Right lobe of liver (tissue), 6 donors: ENCODE results near the gene BCL2. TPM values are rescaled to one million over a fixed set of nuclear protein-coding genes. Genes with fewer than 3 reads are reported as not detected.

Experiments
- ATAC-seq, 4 donors: fragments of 200-7000 bp; cut with Tn5 transposase; one replicate each; pipeline ENCODE4 v1.9.1; 2020; ENCODE audit warnings: mild to moderate bottlenecking in 4 of 4, moderate library complexity in 4 of 4
- DNase-seq, 3 donors: peaks; one replicate each; pipeline ENCODE4 v3.0.0-alpha.2; 2020
- H3K27ac ChIP-seq, 3 donors: fragments of 200-600 bp; one replicate each; pipeline ENCODE4 v1.8.0; 2022
- H3K27me3 ChIP-seq, 2 donors: fragments of 200-600 bp; one replicate each; pipeline ENCODE4 v1.8.0; 2022
- H3K36me3 ChIP-seq, 4 donors: fragments of 200-600 bp; sonication (generic) in 1 of 4; one replicate each; pipeline versions ENCODE4 v1.5.1 to v1.8.0; 2017 to 2022; ENCODE audit warnings: control low read depth in 1 of 4
- H3K4me1 ChIP-seq, 4 donors: fragments of 200-600 bp; sonication (generic) in 1 of 4; one replicate each; pipeline versions ENCODE4 v1.5.1 to v1.8.0; 2017 to 2022; ENCODE audit warnings: control low read depth in 1 of 4
- H3K4me3 ChIP-seq, 3 donors: fragments of 200-600 bp; one replicate each; pipeline ENCODE4 v1.8.0; 2022
- H3K9me3 ChIP-seq, 4 donors: fragments of 200-600 bp; sonication (generic) in 1 of 4; one replicate each; pipeline versions ENCODE4 v1.5.1 to v1.8.0; 2017 to 2022; ENCODE audit warnings: control low read depth in 1 of 4
- CTCF ChIP-seq, 4 donors: fragments of 200-600 bp in 3 of 4; fragments of 450-650 bp in 1 of 4; IDR thresholded peaks; one replicate each; pipeline versions ENCODE4 v1.5.1 to v1.8.0; 2016 to 2022; ENCODE audit warnings: antibody characterized with exemption in 4 of 4, mild to moderate bottlenecking in 2 of 4
- POLR2A ChIP-seq: fragments of 450-650 bp; IDR thresholded peaks from one replicate; pipeline ENCODE4 v1.6.1; 2017; ENCODE audit warnings: antibody characterized with exemption, mild to moderate bottlenecking
- WGBS: methylation state at CpG from one replicate; pipeline ENCODE4 v1.1.6; 2018; ENCODE audit warnings: low coverage, low lambda C conversion rate; ENCODE audit not compliant: insufficient coverage; ENCODE audit errors: missing lambda C conversion rate; 5-methylcytosine and 5-hydroxymethylcytosine counted together
- intact Hi-C, 2 donors: fragments of 100-400 bp; cut with DNase I; formaldehyde crosslinking; loops; one replicate each; pipeline versions ENCODE4 v1.11.2 to v1.14.1; 2022
- total RNA-seq, 6 experiments: library from RNA; depleted of rRNA in 2 of 6; stranded (reverse); fragments of >200 nt in 2 of 6; fragmentation: NEBNext Ultra II Directional in 3 of 6; extraction: Animal tissue kit (Norgen Biotek cat#: 25700) in 3 of 6; gene quantifications; one replicate each; pipeline versions ENCODE4 v1.1.0 to v1.2.4, GENCODE V29; 2016 to 2023
- donor health status: DM: no; HTN: yes; CAD: no.
- donor health status: DM: no; HTN: no; CAD: no.
- donor health status: DM: no; HTN: no; CAD: no.
- donor health status: DM: no; HTN: yes; CAD: no.
- donor health status: DM: no; HTN: yes; CAD: no.

The BCL2 gene
- total RNA-seq, 6 experiments from 2014 or later = 0.73 to 4.7 (median 2.7) TPM

GRCh38 chr18:63175264-63175663 lies 144.3 kb downstream of the BCL2 start:
- intact Hi-C loops = no loop called here
- H3K27ac ChIP-seq = no peak overlapping the region

GRCh38 chr18:63173983-63174382 lies 145.6 kb downstream of the BCL2 start:
- 88% methylated on average over 2 of the region's 2 CpGs for WGBS
- no peak for ATAC-seq
- H3K27me3 ChIP-seq = no peaks in the 10 kb centered on the region
- no peaks in the 10 kb centered on the region for H3K36me3 ChIP-seq
- H3K27ac ChIP-seq = no peak overlapping the region
- H3K9me3 ChIP-seq = no peaks in the 10 kb centered on the region
- H3K4me1 ChIP-seq = no peaks in the 10 kb centered on the region
- DNase-seq = no peak
- TF ChIP-seq POLR2A = no peak
- TF ChIP-seq CTCF (IDR thresholded peaks at IDR 0.05) = no peak
- intact Hi-C loops = no loop called here
- no peak overlapping the region for H3K4me3 ChIP-seq

More at GRCh38 chr18:63175264-63175663, 144.3 kb downstream of the BCL2 start:
- H3K27me3 ChIP-seq = no peaks in the 10 kb centered on the region
- 69% methylated on average over 2 of the region's 2 CpGs for WGBS
- H3K4me1 ChIP-seq = no peaks in the 10 kb centered on the region
- no peaks in the 10 kb centered on the region for H3K36me3 ChIP-seq
- no peak overlapping the region for H3K4me3 ChIP-seq
- no peaks in the 10 kb centered on the region for H3K9me3 ChIP-seq
- DNase-seq (no peak), ATAC-seq (no peak)
- no peak for TF ChIP-seq POLR2A
- no peak for TF ChIP-seq CTCF (IDR thresholded peaks at IDR 0.05)

GRCh38 chr18:63169853-63170252 lies 149.7 kb downstream of the BCL2 start:
- H3K9me3 ChIP-seq = no peaks in the 10 kb centered on the region
- H3K4me1 ChIP-seq = no peaks in the 10 kb centered on the region
- H3K36me3 ChIP-seq = no peaks in the 10 kb centered on the region
- DNase-seq = no peak
- TF ChIP-seq POLR2A (no peak), CTCF (IDR thresholded peaks at IDR 0.05) (no peak)
- WGBS = 93% methylated on average over 5 of the region's 5 CpGs
- intact Hi-C loops = no loop called here
- no peak overlapping the region for H3K27ac ChIP-seq
- H3K4me3 ChIP-seq = no peak overlapping the region
- ATAC-seq = no peak
- no peaks in the 10 kb centered on the region for H3K27me3 ChIP-seq

- DNase-seq = no peak
- no CpG with 5 or more reads among the region's 5 CpGs for WGBS
- no peak for ATAC-seq
- H3K27ac ChIP-seq = no peak overlapping the region
- no peaks in the 10 kb centered on the region for H3K27me3 ChIP-seq
- H3K9me3 ChIP-seq = no peaks in the 10 kb centered on the region
- intact Hi-C loops = no loop called here
- H3K36me3 ChIP-seq = no peaks in the 10 kb centered on the region
- H3K4me3 ChIP-seq = no peak overlapping the region
- TF ChIP-seq POLR2A = no peak
- TF ChIP-seq CTCF (IDR thresholded peaks at IDR 0.05) = no peak
- no peaks in the 10 kb centered on the region for H3K4me1 ChIP-seq
Observed at GRCh38 chr18:63168287-63168686, 151.3 kb downstream of the BCL2 start.

- ATAC-seq (no peak), DNase-seq (no peak)
- TF ChIP-seq CTCF (IDR thresholded peaks at IDR 0.05) = no peak
- TF ChIP-seq POLR2A = no peak
- no peak overlapping the region for H3K4me3 ChIP-seq
- no peaks in the 10 kb centered on the region for H3K36me3 ChIP-seq
- H3K9me3 ChIP-seq = no peaks in the 10 kb centered on the region
- intact Hi-C loops = no loop called here
- WGBS = 86% methylated on average over 1 of the region's 12 CpGs
- no peaks in the 10 kb centered on the region for H3K27me3 ChIP-seq
- H3K4me1 ChIP-seq = no peaks in the 10 kb centered on the region
- H3K27ac ChIP-seq = no peak overlapping the region
Observed at GRCh38 chr18:63166142-63166541, 153.4 kb downstream of the BCL2 start.
